SU-DHL-6 (cell line): ENCODE data around the gene EHD4.

Experiments used
- CTCF ChIP-seq: fragments of 200-600 bp; sonication (generic); IDR thresholded peaks from one replicate; pipeline ENCODE4 v1.5.1; 2017; ENCODE audit warnings: antibody characterized with exemption, mild to moderate bottlenecking, low read length, moderate library complexity; ENCODE audit not compliant: insufficient read depth, poor library complexity, severe bottlenecking
- EZH2phosphoT487 ChIP-seq: fragments of 200-600 bp; sonication (generic), shearing (Covaris generic); conservative IDR thresholded peaks from 2 replicates; pipeline ENCODE4 v1.6.1; 2018; ENCODE audit warnings: mild to moderate bottlenecking, antibody characterized with exemption, low read length, moderate library complexity, mixed read lengths

- TF ChIP-seq CTCF (no peak), EZH2phosphoT487 (no peak)
Measured at GRCh38 chr15:41988896-41989572, 16.7 kb upstream of the EHD4 start.
